Fibroblast of mammary gland (primary cell): ENCODE data around the gene TUSC2.

Source experiments
- DNase-seq: peaks from one replicate; pipeline ENCODE4 v3.0.0-alpha.2; 2010; ENCODE audit warnings: low read depth
- H3K4me3 ChIP-seq: 2 replicates; pipeline ENCODE4 v1.5.1; 2011; ENCODE audit warnings: low read depth, mild to moderate bottlenecking, low read length, moderate library complexity; ENCODE audit not compliant: control insufficient read depth
- TF ChIP-seq, protein P1 (sequence below): conservative IDR thresholded peaks from 2 replicates; pipeline ENCODE4 v1.5.1; 2011; ENCODE audit warnings: low read depth, low read length, inconsistent platforms; ENCODE audit not compliant: control insufficient read depth, insufficient read depth

TUSC2 gene

GRCh38 chr3:50334339-50335075, 6.5 kb upstream of the TUSC2 start:
- TF ChIP-seq, protein P1, sequence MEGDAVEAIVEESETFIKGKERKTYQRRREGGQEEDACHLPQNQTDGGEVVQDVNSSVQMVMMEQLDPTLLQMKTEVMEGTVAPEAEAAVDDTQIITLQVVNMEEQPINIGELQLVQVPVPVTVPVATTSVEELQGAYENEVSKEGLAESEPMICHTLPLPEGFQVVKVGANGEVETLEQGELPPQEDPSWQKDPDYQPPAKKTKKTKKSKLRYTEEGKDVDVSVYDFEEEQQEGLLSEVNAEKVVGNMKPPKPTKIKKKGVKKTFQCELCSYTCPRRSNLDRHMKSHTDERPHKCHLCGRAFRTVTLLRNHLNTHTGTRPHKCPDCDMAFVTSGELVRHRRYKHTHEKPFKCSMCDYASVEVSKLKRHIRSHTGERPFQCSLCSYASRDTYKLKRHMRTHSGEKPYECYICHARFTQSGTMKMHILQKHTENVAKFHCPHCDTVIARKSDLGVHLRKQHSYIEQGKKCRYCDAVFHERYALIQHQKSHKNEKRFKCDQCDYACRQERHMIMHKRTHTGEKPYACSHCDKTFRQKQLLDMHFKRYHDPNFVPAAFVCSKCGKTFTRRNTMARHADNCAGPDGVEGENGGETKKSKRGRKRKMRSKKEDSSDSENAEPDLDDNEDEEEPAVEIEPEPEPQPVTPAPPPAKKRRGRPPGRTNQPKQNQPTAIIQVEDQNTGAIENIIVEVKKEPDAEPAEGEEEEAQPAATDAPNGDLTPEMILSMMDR, result no peak
- no peak for DNase-seq
- H3K4me3 ChIP-seq, result peak overlapping the region; percentile 13

DNA sequence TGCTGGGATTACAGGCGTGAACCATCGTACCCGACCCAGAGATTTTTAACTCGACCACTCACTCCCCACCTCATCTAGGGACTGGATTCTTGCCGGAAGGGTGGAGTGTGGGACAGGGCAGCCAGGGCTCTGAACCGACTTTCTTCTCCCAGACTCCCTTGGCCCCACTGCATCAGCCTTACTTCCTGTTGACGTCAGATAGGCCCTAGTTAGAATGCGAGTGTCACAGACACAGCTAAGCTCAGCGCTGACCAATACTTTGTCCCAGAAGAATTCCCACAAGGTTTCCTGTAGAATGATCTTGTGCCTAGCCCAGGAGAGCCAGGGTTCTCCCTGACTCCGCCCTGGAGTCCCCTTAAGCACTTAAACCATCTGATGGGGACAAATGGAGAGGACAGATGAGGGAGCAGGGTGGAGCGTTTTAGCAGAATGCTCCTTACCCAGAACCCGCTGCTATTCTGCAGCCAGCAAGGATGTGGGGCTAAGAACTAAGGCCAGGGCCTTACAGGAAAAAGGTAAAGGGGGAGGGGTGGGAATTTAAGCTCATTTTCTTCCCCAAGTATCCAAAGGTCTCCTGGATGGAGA, 5.8 kb upstream of the TUSC2 start:
- peak overlapping the region; percentile 13 for H3K4me3 ChIP-seq
- peak; percentile 93 for DNase-seq
- TF ChIP-seq, protein P1, result no peak

GRCh38 chr3:50331364-50331907, 3.4 kb upstream of the TUSC2 start:
- no peak for DNase-seq
- no peak overlapping the region for H3K4me3 ChIP-seq

GRCh38 chr3:50330330-50330729, 2.3 kb upstream of the TUSC2 start:
- TF ChIP-seq, protein P1, result no peak
- H3K4me3 ChIP-seq, result no peak overlapping the region
- no peak for DNase-seq

More at GRCh38 chr3:50331364-50331907, 3.4 kb upstream of the TUSC2 start:
- TF ChIP-seq, protein P1, result no peak

GRCh38 chr3:50327129-50327528, 894 bp downstream of the TUSC2 start:
- no peak for DNase-seq
- peak overlapping the region; percentile 76 for H3K4me3 ChIP-seq
- TF ChIP-seq, protein P1, result no peak

- TF ChIP-seq, protein P1, result no peak
- no peak overlapping the region for H3K4me3 ChIP-seq
- no peak for DNase-seq
Measured at GRCh38 chr3:50326182-50326541, 1.9 kb downstream of the TUSC2 start.
